HepG2 (cell line): ENCODE results near the gene MRPL38. TPM values are rescaled to one million over a fixed set of nuclear protein-coding genes. Genes with fewer than 3 reads are reported as not detected.
A peak's percentile ranks its signal among the peaks of the same experiment; 100 is the strongest.

Experiments
- GTF3A ChIP-seq: sonication (generic); formaldehyde crosslinking; conservative IDR thresholded peaks from 2 replicates; pipeline ENCODE4 v1.4.0; 2020; ENCODE audit warnings: mild to moderate bottlenecking, missing genetic modification reagents
- HOXD1 ChIP-seq: sonication (generic); formaldehyde crosslinking; IDR thresholded peaks from 2 replicates; pipeline ENCODE4 v1.5.0; 2020; ENCODE audit warnings: missing genetic modification reagents
- NR2F1 ChIP-seq, 2 experiments: fragments of 450-650 bp in 1 of 2; formaldehyde crosslinking in 1 of 2; IDR thresholded peaks; 2 replicates each; pipeline versions ENCODE4 v1.5.0 to v1.6.1; 2016 to 2020; ENCODE audit warnings: mild to moderate bottlenecking in 1 of 2, missing compliant biosample characterization in 1 of 2, missing genetic modification reagents in 1 of 2, moderate library complexity in 1 of 2
- RERE ChIP-seq: IDR thresholded peaks from 2 replicates; pipeline ENCODE4 v1.6.1; 2016; ENCODE audit warnings: low read depth, missing genetic modification reagents, missing compliant biosample characterization
- RNF2 ChIP-seq: fragments of 450-650 bp; conservative IDR thresholded peaks from 2 replicates; pipeline ENCODE4 v1.6.1; 2016; ENCODE audit warnings: low read depth
- RNF219 ChIP-seq: sonication (generic); formaldehyde crosslinking; IDR thresholded peaks from 2 replicates; pipeline ENCODE4 v1.5.0; 2020; ENCODE audit warnings: mild to moderate bottlenecking, missing genetic modification reagents
- THAP7 ChIP-seq: sonication (generic); formaldehyde crosslinking; IDR thresholded peaks from 2 replicates; pipeline ENCODE4 v1.8.1; 2023; ENCODE audit warnings: mild to moderate bottlenecking, missing genetic modification reagents
- ZBTB33 ChIP-seq: sonication (generic); formaldehyde crosslinking; IDR thresholded peaks from 2 replicates; pipeline ENCODE4 v1.4.0; 2020; ENCODE audit warnings: missing genetic modification reagents
- ZNF18 ChIP-seq: sonication (generic); formaldehyde crosslinking; IDR thresholded peaks from 2 replicates; pipeline ENCODE4 v1.8.0; 2022; ENCODE audit warnings: mild to moderate bottlenecking, missing genetic modification reagents; ENCODE audit not compliant: insufficient replicate concordance
- ZNF24 ChIP-seq: fragments of 450-650 bp; IDR thresholded peaks from 2 replicates; pipeline ENCODE4 v1.6.1; 2017; ENCODE audit warnings: antibody characterized with exemption, mild to moderate bottlenecking
- ZNF430 ChIP-seq: sonication (generic); formaldehyde crosslinking; IDR thresholded peaks from 2 replicates; pipeline ENCODE4 v1.9.0; 2021; ENCODE audit warnings: mild to moderate bottlenecking, missing genetic modification reagents
- ZNF713 ChIP-seq: sonication (generic); formaldehyde crosslinking; IDR thresholded peaks from 2 replicates; pipeline ENCODE4 v1.4.0; 2020; ENCODE audit warnings: mild to moderate bottlenecking, missing genetic modification reagents
- polyA plus RNA-seq, 8 experiments: library from polyadenylated mRNA; depleted of rRNA in 3 of 8; stranded (reverse) in 7 of 8; unstranded in 1 of 8; fragments of >200 nt; fragmentation: Illumina TruSeq in 4 of 8; extraction: Trizol in 4 of 8; gene quantifications; 2 replicates each; pipeline versions ENCODE4 v1.2.1 to v1.2.3, GENCODE V29; 2011 to 2016; ENCODE audit warnings: low read depth in 4 of 8, missing spikeins in 1 of 8, mixed read lengths in 1 of 8; ENCODE audit not compliant: insufficient read depth in 1 of 8
- total RNA-seq, 5 experiments: library from RNA; depleted of rRNA; stranded (reverse); fragments of >200 nt; fragmentation: Illumina TruSeq; extraction: Trizol; gene quantifications; 2 replicates each; pipeline ENCODE4 v1.2.3, GENCODE V29; 2016; ENCODE audit warnings: low read depth in 1 of 5
- TF ChIP-seq, protein P1 (sequence below): conservative IDR thresholded peaks from 2 replicates; pipeline ENCODE4 v1.6.1; 2018; ENCODE audit warnings: missing genetic modification reagents
- TF ChIP-seq, protein P2 (sequence below): sonication (generic); formaldehyde crosslinking; IDR thresholded peaks from 2 replicates; pipeline ENCODE4 v1.5.0; 2020; ENCODE audit warnings: mild to moderate bottlenecking, missing genetic modification reagents

MRPL38 gene
- total and polyA plus RNA-seq, 2 of the 13 experiments (the other 11 are each of a cell fraction or from before 2014, with no cell fraction given) = 83.7 to 125 TPM

GRCh38 chr17:75877752-75878173 is 26.9 kb downstream of the MRPL38 start (continued):
- TF ChIP-seq NR2F1 (CRISPR knock-in tag; IDR thresholded peaks at IDR 0.05) (no peak), ZNF18 (CRISPR knock-in tag) (peak; percentile 88), RERE (CRISPR knock-in tag) (0 out of 2 replicates have a peak, but pooled peaks have one; percentile 25), ZBTB33 (no peak; the same call in 1 of the 2 replicates), ZNF430 (CRISPR knock-in tag) (no peak), ZNF24 (no peak), THAP7 (CRISPR knock-in tag) (0 out of 2 replicates have a peak, but pooled peaks have one; percentile 22), ZNF713 (peak; percentile 54), GTF3A (CRISPR knock-in tag) (peak; percentile 66; the same call in 1 of the 2 replicates), RNF2 (peak; percentile 62; the same call in 1 of the 2 replicates), RNF219 (CRISPR knock-in tag) (no peak), HOXD1 (CRISPR knock-in tag) (peak; percentile 66; the same call in 1 of the 2 replicates)
- TF ChIP-seq, protein P1, sequence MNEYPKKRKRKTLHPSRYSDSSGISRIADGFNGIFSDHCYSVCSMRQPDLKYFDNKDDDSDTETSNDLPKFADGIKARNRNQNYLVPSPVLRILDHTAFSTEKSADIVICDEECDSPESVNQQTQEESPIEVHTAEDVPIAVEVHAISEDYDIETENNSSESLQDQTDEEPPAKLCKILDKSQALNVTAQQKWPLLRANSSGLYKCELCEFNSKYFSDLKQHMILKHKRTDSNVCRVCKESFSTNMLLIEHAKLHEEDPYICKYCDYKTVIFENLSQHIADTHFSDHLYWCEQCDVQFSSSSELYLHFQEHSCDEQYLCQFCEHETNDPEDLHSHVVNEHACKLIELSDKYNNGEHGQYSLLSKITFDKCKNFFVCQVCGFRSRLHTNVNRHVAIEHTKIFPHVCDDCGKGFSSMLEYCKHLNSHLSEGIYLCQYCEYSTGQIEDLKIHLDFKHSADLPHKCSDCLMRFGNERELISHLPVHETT (CRISPR knock-in tag) = no peak
- TF ChIP-seq, protein P2, sequence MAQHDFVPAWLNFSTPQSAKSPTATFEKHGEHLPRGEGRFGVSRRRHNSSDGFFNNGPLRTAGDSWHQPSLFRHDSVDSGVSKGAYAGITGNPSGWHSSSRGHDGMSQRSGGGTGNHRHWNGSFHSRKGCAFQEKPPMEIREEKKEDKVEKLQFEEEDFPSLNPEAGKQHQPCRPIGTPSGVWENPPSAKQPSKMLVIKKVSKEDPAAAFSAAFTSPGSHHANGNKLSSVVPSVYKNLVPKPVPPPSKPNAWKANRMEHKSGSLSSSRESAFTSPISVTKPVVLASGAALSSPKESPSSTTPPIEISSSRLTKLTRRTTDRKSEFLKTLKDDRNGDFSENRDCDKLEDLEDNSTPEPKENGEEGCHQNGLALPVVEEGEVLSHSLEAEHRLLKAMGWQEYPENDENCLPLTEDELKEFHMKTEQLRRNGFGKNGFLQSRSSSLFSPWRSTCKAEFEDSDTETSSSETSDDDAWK (CRISPR knock-in tag) = no peak
